ENCODE data around the gene FNDC3B. TPM values are rescaled to one million over a fixed set of nuclear protein-coding genes. Genes with fewer than 3 reads are reported as not detected.

FNDC3B gene
- total and polyA plus RNA-seq, 2 donors (not counting 3 experiments of a cell fraction or from before 2014, with no cell fraction given): 91.6 to 295 TPM

GRCh38 chr3:172167892-172168648, 128.7 kb downstream of the FNDC3B start:
- no peak overlapping the region for H3K9ac ChIP-seq (replicated peaks; ENCODE audit: extremely low read depth, insufficient read depth, low read length)
- DNase-seq (ENCODE audit: low read depth, low spot score) (no peak), FAIRE-seq (no peak)
- peaks cover 24% of the 10 kb centered on the region for H3K4me1 ChIP-seq (ENCODE audit: control insufficient read depth, extremely low read depth, insufficient read depth, low read length)
- peaks cover 86% of the 10 kb centered on the region for H3K79me2 ChIP-seq (ENCODE audit: control insufficient read depth, insufficient read depth, low read length)
- CTCF ChIA-PET: interaction anchor here (0.6 to 2.0 kb wide), 7 partner anchors 8 to 164 kb away, joined by 3 to 8 read pairs (median 3); no protein-coding TSS in a partner anchor
- no peak overlapping the region for H3K4me3 ChIP-seq (replicated peaks in 1 of 3; ENCODE audit: insufficient read depth in 1 of 3, low read depth in 1 of 3, low read length in 3 of 3)
- H3K9me3 ChIP-seq (replicated peaks; ENCODE audit: control insufficient read depth, insufficient read depth, low read length): no peaks in the 10 kb centered on the region
- H3K4me2 ChIP-seq (ENCODE audit: insufficient read depth, low read length): no peak overlapping the region
- H2AFZ ChIP-seq (ENCODE audit: low read depth, low read length): no peak overlapping the region
- POLR2A ChIA-PET: no interaction called here
- dilution Hi-C loops (cut with MboI; ENCODE audit: extremely low pct_ligation_motif_present, low sequenced_read_pairs): no loop called here
- no peaks in the 10 kb centered on the region for H3K9me1 ChIP-seq (replicated peaks; ENCODE audit: control insufficient read depth, extremely low read depth, insufficient read depth, low read length)
- H3K27me3 ChIP-seq (ENCODE audit: control insufficient read depth in 2 of 2, insufficient read depth in 2 of 2, low read length in 2 of 2): no peaks in the 10 kb centered on the region
- peaks cover 8% of the 10 kb centered on the region for H4K20me1 ChIP-seq (replicated peaks; ENCODE audit: control insufficient read depth, extremely low read depth, insufficient read depth, low read length)
- H3K36me3 ChIP-seq (ENCODE audit: control insufficient read depth in 2 of 2, extremely low read depth in 1 of 2, insufficient read depth in 2 of 2, low read length in 2 of 2): peaks cover 8 to 9% of the 10 kb centered on the region in 2 experiments
- no TSS peak for BruUV-seq (replicated peaks)
- intact Hi-C loops (cut with micrococcal nuclease): no loop called here
- TF ChIP-seq EZH2 (IDR thresholded peaks at IDR 0.05; ENCODE audit: borderline replicate concordance, low read depth, low read length, severe bottlenecking) (no peak), MAX (IDR thresholded peaks at IDR 0.05; ENCODE audit: insufficient read depth, insufficient read length) (no peak), GATA2 (IDR thresholded peaks at IDR 0.05; ENCODE audit: insufficient read depth, insufficient read length, low read depth, low read length) (no peak), CTCF (IDR thresholded peaks at IDR 0.05; ENCODE audit: extremely low read depth in 1 of 2, insufficient read depth in 1 of 2, low read depth in 1 of 2, low read length in 2 of 2) (no peak)
- peak overlapping the region; percentile 25 for H3K27ac ChIP-seq (ENCODE audit: insufficient read depth, low read depth, low read length)
